ENCODE results near the gene CACNA1D. TPM values are rescaled to one million over a fixed set of nuclear protein-coding genes. Genes with fewer than 3 reads are reported as not detected.

CACNA1D gene
- total RNA-seq, 1 donor from 2014 or later = 1.9 TPM

GRCh38 chr3:53696401-53697172, 202.2 kb downstream of the CACNA1D start:
- CTCF ChIA-PET = interaction anchor here (1.0 to 2.8 kb wide), 3 partner anchors 12 to 225 kb away, joined by 4 to 10 read pairs (median 5); no protein-coding TSS in a partner anchor
- ATAC-seq (ENCODE audit: low read depth) = no peak
- intact Hi-C loops (cut with micrococcal nuclease) = no loop called here

GRCh38 chr3:53700441-53700840, 206.0 kb downstream of the CACNA1D start:
- H3K4me3 Mint-ChIP-seq = no peak overlapping the region
- H3K27ac Mint-ChIP-seq = no peak overlapping the region
- H3K27me3 Mint-ChIP-seq = no peaks in the 10 kb centered on the region
- no peaks in the 10 kb centered on the region for H3K36me3 Mint-ChIP-seq (ENCODE audit: low read depth)
- ChIA-PET CTCF (no interaction called here), POLR2A (no interaction called here)
- no peak for TF ChIP-seq CTCF (IDR thresholded peaks at IDR 0.05)
- ATAC-seq (ENCODE audit: low read depth) (no peak), DNase-seq (no peak)
- H3K9me3 Mint-ChIP-seq = no peaks in the 10 kb centered on the region
- no peaks in the 10 kb centered on the region for H3K4me1 Mint-ChIP-seq
- intact Hi-C loops (cut with micrococcal nuclease) = no loop called here

More at GRCh38 chr3:53696401-53697172, 202.2 kb downstream of the CACNA1D start:
- no peak for DNase-seq
- H3K27ac Mint-ChIP-seq = no peak overlapping the region
- no peaks in the 10 kb centered on the region for H3K36me3 Mint-ChIP-seq (ENCODE audit: low read depth)
- H3K27me3 Mint-ChIP-seq = peaks cover 2% of the 10 kb centered on the region
- POLR2A ChIA-PET = interaction anchor here (0.5 kb wide), 1 partner anchor 167 kb away, joined by 4 read pairs; no protein-coding TSS in a partner anchor
- H3K9me3 Mint-ChIP-seq = no peaks in the 10 kb centered on the region
- no peak for TF ChIP-seq CTCF (IDR thresholded peaks at IDR 0.05)
- H3K4me3 Mint-ChIP-seq = no peak overlapping the region
- peaks cover 5% of the 10 kb centered on the region for H3K4me1 Mint-ChIP-seq

GRCh38 chr3:53702776-53703530, 208.5 kb downstream of the CACNA1D start:
- no peaks in the 10 kb centered on the region for H3K36me3 Mint-ChIP-seq (ENCODE audit: low read depth)
- H3K27ac Mint-ChIP-seq = no peak overlapping the region
- H3K27me3 Mint-ChIP-seq = no peaks in the 10 kb centered on the region
- no peak overlapping the region for H3K4me3 Mint-ChIP-seq
- H3K9me3 Mint-ChIP-seq = no peaks in the 10 kb centered on the region
- no peaks in the 10 kb centered on the region for H3K4me1 Mint-ChIP-seq
- DNase-seq (no peak), ATAC-seq (ENCODE audit: low read depth) (no peak)
- intact Hi-C loops (cut with micrococcal nuclease) = no loop called here
- no peak for TF ChIP-seq CTCF (IDR thresholded peaks at IDR 0.05)
- ChIA-PET CTCF (no interaction called here), POLR2A (no interaction called here)

GRCh38 chr3:53703630-53704362, 209.4 kb downstream of the CACNA1D start:
- CTCF ChIA-PET = no interaction called here
- DNase-seq (no peak), ATAC-seq (ENCODE audit: low read depth) (no peak)
- Mint-ChIP-seq H3K36me3 (ENCODE audit: low read depth) (no peaks in the 10 kb centered on the region), H3K4me1 (no peaks in the 10 kb centered on the region), H3K27me3 (no peaks in the 10 kb centered on the region), H3K9me3 (no peaks in the 10 kb centered on the region), H3K4me3 (no peak overlapping the region), H3K27ac (no peak overlapping the region)
- intact Hi-C loops (cut with micrococcal nuclease) = no loop called here
- no peak for TF ChIP-seq CTCF (IDR thresholded peaks at IDR 0.05)
- POLR2A ChIA-PET = interaction anchor here (0.6 kb wide), 1 partner anchor 42 kb away, joined by 3 read pairs; no protein-coding TSS in a partner anchor

All from activated B cell treated with CpG ODN at 0.5 μM for 24 hours (primary cell).